ENCODE data around the gene EYA2.
"Not testable (repeated sequence)": the region's sequence is repeated elsewhere in the genome, so short reads cannot be mapped to it uniquely, and the experiment has no call there.

Gene EYA2

GRCh38 chr20:46955601-46956556 is 61.2 kb downstream of the EYA2 start:
- DNase-seq: no peak

- no peak for DNase-seq
Measured at GRCh38 chr20:46959081-46959692, 64.5 kb downstream of the EYA2 start.

- DNase-seq: no peak
Measured at GRCh38 chr20:46959821-46960220, 65.2 kb downstream of the EYA2 start.

GRCh38 chr20:46960536-46960935 is 65.9 kb downstream of the EYA2 start:
- no peak for DNase-seq

- DNase-seq: not testable (repeated sequence)
Measured at GRCh38 chr20:46961968-46962367, 67.3 kb downstream of the EYA2 start.

GRCh38 chr20:46962452-46963195 is 68.0 kb downstream of the EYA2 start:
- no peak for DNase-seq

GRCh38 chr20:46963196-46963529 is 68.5 kb downstream of the EYA2 start:
- DNase-seq: no peak

- no peak for DNase-seq
Measured at GRCh38 chr20:46963758-46964617, 69.3 kb downstream of the EYA2 start.

- DNase-seq: no peak
Measured at GRCh38 chr20:46964618-46965455, 70.2 kb downstream of the EYA2 start.

GRCh38 chr20:46965477-46965876 is 70.8 kb downstream of the EYA2 start:
- DNase-seq: no peak

GRCh38 chr20:46967646-46968045 is 73.0 kb downstream of the EYA2 start:
- DNase-seq: no peak

- DNase-seq: no peak
Measured at GRCh38 chr20:46970937-46971630, 76.4 kb downstream of the EYA2 start.

- DNase-seq: no peak
Measured at GRCh38 chr20:46973766-46974165, 79.1 kb downstream of the EYA2 start.

- no peak for DNase-seq
Measured at GRCh38 chr20:46974669-46975434, 80.2 kb downstream of the EYA2 start.

GRCh38 chr20:46975976-46976375 is 81.3 kb downstream of the EYA2 start:
- no peak for DNase-seq

- DNase-seq: no peak
Measured at GRCh38 chr20:46977204-46977603, 82.6 kb downstream of the EYA2 start.

- DNase-seq: no peak
Measured at GRCh38 chr20:46977909-46978588, 83.4 kb downstream of the EYA2 start.

- DNase-seq: no peak
Measured at GRCh38 chr20:46978951-46979491, 84.4 kb downstream of the EYA2 start.

- DNase-seq: no peak
Measured at GRCh38 chr20:46979603-46980241, 85.1 kb downstream of the EYA2 start.

Data from activated naive CD4-positive, alpha-beta T cell treated with Interleukin-2 at 50 U/mL for 16 hours (primary cell).